ENCODE measurements around the gene PELI1. TPM values are rescaled to one million over a fixed set of nuclear protein-coding genes. Genes with fewer than 3 reads are reported as not detected.

Gene PELI1, protein sequence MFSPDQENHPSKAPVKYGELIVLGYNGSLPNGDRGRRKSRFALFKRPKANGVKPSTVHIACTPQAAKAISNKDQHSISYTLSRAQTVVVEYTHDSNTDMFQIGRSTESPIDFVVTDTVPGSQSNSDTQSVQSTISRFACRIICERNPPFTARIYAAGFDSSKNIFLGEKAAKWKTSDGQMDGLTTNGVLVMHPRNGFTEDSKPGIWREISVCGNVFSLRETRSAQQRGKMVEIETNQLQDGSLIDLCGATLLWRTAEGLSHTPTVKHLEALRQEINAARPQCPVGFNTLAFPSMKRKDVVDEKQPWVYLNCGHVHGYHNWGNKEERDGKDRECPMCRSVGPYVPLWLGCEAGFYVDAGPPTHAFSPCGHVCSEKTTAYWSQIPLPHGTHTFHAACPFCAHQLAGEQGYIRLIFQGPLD
- total RNA-seq = 9.1 TPM
- long read RNA-seq, transcript PELI1-201 (7 exons, 3,750 nt) = major isoform, 14 of 16 reads
- long read RNA-seq, partial matches to known transcripts = 1 of 16 reads
- long read RNA-seq, other reads (novel, unspliced or antisense) = 1 of 16 reads

DNA sequence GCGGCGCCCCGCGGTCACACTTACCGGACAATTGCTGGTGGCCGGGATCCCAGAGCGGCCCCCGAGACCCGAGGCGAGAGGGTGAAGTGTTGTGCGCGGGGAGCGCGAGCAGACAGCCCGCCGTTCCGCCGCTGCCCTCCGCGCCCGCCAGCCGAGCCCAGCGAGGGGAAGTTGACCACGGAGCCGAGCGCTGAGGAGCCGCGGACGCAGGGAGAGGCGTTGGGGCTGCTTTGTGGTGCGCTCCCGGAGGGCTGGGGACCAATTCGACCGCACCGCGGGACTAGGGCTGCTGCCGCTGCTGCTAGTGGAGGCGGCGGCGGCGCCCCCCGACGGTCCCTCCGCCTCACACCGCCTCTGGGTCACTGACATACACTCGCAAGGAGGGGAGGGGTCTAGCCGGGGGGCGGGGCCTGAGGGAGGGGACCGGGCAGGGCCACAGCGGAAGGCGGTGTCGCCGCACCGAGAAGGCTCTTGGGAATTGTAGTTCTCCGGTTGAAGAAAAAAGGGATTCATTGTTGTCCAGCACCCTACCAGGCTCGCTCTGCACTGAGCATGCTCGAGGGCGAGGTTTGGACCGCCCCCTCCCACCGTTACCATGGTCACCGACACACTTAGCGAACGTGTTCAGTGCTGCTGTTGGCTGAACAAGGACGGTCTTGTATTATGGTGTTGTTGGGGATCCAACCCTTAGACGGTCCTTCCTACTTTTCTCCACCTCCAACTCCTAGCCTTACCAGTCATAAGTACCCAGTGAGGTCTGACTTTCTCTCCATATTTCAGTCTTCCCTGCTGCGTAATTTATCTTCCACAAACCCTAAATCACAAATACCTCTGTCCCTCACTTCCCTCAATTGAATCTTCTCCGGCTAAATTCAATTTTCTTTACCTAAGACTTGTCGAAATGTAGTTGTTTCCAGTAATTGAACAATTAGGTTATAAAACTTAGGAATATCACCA lies at the start of gene PELI1:
PELI1 (minus strand) TSS at position 364 of the 957 bp plus-strand sequence. CDS start 36,110 bp downstream, outside the sequence.
- DNase-seq (peak; percentile 95), ATAC-seq (ENCODE audit: poor library complexity) (peak; percentile 99)
- intact Hi-C loops (cut with DNase I) = loop anchor here (10.0 kb wide), 2 partner anchors 80 to 90 kb away; no protein-coding TSS in a partner anchor

DNA sequence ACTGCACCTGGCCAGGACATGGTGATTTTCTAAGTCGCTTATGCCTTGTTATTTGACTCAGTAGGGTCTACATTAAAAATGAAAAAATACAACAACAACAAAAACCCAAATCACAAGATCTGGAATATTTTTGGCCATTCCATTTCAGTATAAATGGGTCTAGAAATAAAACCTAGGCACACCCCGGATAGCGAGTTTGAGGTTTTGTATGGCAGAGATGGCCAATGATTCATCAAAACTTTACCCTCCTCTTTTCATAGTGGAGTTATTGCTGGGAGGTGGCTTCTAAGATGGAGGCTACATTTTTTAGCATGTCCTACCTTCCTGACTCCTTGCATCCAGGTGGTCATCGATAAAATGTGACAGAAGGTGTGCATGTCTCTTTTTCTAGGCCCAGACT lies 49.3 kb upstream of the PELI1 start:
- intact Hi-C loops (cut with DNase I) = no loop called here
- ATAC-seq (ENCODE audit: poor library complexity) (no peak), DNase-seq (no peak)

DNA sequence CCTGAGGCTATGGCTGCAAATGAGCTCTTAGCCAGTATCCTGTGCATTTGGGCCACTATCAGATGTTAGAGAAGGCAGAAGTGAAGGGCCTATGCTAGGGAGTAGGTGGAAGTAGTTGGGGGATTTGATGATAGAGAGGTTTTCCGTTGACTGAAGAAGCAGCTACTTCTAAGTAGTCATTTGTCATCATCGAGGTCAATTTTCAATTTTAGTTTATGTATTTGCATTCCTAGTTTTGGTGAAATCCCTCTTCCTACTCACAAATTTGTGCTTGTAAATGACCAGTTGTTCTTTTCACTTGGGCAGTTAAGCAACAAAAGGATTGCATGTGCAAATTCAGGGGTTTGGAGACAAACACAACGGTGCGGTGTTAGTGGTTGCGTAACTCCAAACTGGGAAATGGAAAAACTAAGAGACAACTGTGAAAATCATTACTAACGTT lies 48.5 kb upstream of the PELI1 start:
- intact Hi-C loops (cut with DNase I) = no loop called here
- peak; percentile 34 for ATAC-seq (ENCODE audit: poor library complexity)
- no peak for DNase-seq

DNA sequence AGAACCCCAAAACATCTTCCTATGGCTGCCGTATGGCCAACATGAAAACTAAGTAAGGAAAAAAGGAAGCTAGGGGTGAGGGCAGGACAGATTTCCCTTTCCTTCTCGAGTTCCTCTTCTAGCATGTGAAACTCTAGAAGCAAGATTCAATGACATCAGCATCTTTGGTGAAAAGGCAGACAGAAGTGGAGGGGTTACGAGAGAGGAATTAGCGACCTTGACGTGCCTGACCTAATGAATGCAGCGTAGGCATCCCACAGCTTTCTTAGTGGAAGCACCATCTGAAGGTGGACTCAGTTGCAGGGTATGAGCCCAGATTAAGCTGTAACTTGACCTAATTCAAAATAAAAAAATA lies 47.9 kb upstream of the PELI1 start:
- DNase-seq (no peak), ATAC-seq (ENCODE audit: poor library complexity) (peak; percentile 68)
- intact Hi-C loops (cut with DNase I) = no loop called here

DNA sequence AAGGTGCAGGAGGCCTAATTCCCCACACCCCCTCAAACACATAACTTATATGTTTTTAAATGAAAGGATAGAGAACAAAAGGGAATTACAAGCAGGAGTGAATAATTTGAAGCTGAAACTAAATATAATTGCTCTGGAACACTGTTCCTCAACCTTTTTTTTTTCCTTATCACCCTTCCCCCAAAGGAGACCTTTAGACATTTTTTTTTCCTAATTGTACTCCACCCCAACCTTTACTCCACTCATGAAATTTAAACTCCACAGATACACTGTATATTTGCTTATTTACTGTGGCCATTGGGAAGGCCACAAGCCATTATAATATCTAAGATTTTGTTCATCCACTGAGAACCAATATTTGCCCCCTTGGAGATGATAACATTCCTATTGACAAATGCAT lies 45.4 kb upstream of the PELI1 start:
- DNase-seq (no peak), ATAC-seq (ENCODE audit: poor library complexity) (no peak)
- intact Hi-C loops (cut with DNase I) = no loop called here

DNA sequence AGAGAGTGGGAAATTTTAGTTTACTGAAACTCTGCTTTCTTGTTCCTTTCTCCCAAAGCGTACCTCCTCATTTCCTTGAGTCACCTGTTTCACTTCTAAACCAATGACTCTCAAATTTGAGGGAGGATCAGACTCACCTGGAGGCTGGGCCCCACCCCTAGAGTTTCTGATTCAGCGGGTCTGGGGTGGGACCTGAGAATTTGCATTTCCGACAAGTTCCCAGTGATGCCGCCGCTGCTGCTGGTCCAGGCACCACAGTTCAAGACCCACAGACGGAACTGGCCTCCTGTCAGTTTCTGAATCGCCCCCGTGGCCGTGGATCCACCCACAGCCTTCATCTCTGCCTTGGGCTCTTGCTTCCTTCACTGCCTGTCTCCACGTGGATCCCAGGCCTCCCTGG lies 44.9 kb upstream of the PELI1 start:
- ATAC-seq (ENCODE audit: poor library complexity) = no peak
- DNase-seq = no peak
- intact Hi-C loops (cut with DNase I) = no loop called here

DNA sequence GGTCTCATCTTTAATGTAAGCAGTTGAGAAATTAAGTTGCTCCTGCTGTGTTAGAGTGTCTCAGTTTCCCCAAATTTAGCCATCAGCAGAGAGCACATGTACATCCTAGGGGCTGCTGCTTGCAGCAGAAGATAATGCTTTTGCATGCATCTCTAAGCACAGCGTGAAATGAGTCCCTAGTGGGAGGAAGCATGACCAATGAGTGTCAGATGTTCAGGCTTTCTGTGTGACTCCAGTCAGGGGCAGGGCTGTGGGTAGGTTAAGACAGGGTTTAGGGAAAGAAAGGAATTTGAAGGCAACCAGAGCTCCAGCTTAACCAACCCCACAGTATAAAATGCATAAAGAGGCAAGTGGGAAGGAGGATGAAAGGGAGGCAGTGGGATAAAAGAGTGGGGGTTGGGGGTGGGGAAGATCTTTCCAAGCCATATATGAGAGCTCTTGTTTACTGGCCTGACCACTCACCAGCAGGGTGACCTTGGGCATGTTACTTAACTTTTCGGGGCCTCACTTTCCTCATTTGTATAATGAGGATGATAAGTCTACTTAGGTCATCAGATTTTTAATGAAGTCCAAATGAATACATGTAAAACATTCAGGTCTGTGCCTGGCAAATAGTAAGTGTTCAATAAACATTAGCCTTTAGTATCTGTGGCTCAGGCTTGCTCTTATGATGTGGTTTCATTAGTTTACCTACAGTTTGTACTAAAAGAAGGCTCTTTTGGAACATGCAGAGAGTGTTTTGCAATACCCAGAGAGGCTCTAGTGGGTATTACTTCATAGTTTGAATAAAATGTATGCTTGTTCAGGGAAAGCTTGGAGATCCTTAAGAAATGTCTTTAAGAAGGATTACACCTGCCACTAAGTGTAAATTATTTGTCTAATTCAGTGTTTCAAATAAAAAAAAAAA lies 42.7 kb upstream of the PELI1 start:
- peak; percentile 62 for ATAC-seq (ENCODE audit: poor library complexity)
- no peak for DNase-seq
- intact Hi-C loops (cut with DNase I) = no loop called here

DNA sequence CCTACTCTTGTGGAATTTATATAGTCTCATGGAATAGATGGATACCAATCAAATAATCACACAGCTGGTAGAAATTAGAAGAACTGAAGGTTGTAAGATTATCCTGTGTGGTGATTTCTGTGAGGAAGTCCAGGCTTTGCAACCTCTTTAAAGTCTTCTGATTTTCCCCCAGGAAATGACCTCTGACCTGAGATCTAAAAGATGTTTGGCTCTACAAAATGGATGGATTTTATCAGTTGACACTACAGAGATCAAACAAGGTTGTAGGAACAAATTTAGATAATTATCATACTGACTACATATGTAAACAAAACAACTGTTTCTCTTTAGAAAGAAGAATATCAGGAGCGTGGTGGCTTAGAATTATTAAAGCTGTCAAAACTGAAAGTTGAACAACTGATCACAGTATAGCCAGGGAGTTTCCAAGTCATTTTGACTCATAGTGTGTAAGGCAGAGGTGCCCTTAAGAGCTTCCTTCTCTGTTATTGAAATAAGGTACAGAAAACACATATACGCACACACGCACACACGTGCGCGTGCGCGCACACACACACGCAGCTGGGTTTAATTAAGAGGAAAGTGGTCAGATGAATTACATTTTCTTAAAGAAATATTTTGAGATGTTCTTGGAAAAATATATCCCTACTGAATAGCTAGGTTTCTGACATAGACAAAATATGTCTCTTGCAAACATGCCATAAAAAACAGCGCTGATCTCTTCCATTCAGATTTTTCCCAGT lies 35.5 kb upstream of the PELI1 start:
- ATAC-seq (ENCODE audit: poor library complexity) (no peak), DNase-seq (no peak)
- intact Hi-C loops (cut with DNase I) = no loop called here

DNA sequence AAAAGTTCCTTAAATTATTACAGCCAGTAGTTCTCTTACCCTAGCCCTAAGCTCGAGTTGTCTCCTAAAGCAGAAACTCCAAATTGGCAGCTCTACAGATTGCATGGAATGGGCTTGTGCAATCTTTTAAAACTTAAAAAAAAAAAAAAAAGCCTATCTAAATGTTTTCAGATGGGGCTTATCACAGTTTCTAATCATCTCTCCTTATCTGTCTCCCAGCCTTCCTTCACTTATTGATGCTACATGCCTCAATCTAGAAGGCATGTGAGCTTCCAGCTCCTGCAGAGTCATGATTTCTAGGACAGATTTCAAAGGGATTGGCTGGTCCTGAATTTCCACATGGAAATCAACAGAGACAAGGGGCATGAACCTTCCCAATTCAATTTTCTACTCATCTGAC lies 33.1 kb upstream of the PELI1 start:
- DNase-seq (no peak), ATAC-seq (ENCODE audit: poor library complexity) (peak; percentile 53)
- intact Hi-C loops (cut with DNase I) = no loop called here

DNA sequence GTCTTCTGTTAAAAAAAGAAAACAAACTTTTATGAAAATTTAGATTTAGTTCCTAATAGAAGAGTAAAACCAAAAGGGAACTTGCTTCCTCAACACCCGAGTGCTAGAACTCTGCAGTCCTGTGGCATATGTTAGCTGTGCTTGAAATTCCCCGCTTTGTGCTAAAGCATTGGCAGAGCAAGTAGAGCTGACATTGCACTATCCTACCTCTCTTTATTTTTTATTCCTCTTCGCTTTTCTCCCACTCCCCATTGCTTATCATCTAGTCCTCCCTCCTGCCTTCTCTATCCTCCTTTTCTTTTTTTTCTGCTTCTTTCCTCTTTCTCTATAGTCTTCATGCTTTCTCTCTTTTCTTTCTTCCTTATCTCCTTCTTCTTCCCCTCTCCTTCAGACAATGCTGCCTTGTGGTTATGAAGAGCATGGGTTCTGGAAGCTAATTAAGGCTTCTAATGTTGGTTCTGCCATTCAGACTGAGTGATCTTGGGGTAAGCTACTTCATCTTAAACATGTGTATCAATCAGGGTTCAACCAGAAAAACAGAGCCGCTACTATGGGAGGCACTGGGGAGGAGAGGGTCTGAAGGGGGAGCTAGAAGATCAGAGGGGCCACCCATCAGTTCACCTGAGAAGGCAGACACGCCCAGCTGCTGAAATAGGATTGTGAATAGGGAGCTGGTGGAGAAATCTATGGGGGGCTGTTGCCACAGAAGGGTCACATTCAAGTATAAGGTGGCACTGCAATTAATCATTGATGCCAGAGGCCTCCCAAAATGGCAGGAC lies 31.4 kb upstream of the PELI1 start:
- intact Hi-C loops (cut with DNase I) = no loop called here
- ATAC-seq (ENCODE audit: poor library complexity) = no peak
- no peak for DNase-seq

DNA sequence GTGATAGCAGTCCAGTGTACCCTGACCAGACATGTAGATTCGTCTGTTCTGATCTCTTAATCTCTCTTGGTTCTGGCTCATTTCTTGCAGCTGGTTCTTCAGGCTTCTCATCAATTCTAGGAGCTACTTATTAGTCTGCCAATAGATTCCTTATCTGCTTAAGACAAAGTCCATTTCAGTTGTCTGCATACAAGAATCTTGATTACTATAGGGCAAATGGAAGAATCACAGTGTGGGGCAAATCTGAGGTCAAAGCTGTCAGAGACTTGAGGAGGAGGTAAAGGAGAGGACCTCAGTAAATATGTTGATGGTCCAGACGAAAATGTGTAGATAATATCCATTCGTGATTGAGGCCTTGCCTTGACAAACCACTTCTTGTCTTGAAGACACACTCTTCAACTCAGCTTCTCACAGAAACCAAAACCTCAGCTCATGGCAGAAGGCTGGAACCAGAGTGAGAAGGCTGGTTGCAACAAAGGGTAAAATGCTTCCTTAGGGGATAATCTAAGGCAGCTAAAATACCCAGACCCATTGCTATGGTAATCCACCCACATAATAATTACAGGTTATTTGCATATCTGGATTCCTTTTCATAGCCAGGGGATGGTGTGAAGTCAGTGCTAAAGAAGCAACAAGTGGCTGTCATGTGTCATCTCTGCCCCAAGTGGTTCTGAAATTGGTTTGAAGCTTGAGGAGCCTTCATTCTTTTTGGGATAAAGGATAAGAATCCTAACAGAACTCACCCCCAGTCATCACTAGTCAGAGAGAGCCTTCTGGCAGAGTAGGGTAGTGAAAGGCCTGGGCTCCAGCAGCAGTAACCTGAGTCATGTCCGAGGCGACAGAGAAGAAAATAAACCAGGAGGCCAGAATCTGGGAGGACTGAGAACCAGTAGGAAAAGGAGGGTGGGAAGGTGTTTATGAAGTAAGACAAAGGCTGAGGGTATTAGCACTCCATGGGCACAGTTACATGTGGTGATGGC lies 29.2 kb upstream of the PELI1 start:
- intact Hi-C loops (cut with DNase I) = no loop called here
- no peak for DNase-seq
- no peak for ATAC-seq (ENCODE audit: poor library complexity)

DNA sequence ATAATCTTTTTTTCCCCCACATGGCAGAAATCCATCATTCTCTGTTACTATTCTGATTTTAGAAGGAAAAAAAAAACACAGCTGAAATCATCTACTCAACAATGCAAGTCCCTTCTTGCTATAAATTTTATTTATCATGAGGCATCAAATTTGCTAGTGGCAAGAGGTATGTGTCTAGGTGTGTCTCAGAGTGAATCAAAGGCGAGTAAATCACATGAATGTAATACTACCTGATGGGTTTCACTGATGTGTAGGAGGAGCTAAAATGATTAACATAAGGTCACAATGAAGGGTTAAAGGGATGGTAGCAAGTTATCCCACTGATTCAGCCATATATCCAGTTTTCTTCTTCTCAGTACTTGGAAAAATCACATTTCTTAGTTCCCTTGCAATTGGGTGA lies 24.5 kb upstream of the PELI1 start:
- ATAC-seq (ENCODE audit: poor library complexity) (no peak), DNase-seq (no peak)
- intact Hi-C loops (cut with DNase I) = no loop called here

DNA sequence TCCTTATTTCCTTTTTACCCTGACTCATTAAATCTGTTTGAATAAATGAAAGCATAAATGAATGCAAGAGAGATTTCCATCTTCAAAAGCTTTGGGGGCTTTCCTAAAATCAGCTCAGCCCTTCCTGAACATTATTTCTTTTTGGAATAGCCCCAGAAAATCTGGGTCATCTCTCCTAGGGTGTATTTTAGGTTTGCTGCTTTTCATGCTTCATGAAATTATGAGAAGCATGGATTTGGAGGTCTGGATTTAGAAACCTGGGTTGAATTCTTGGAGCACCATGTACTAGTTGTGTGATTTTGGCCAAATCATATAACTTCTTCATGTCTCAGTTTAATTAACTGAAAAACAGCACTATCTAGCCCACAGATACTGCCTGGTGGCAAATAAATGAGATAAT lies 24.0 kb upstream of the PELI1 start:
- ATAC-seq (ENCODE audit: poor library complexity) (no peak), DNase-seq (no peak)
- intact Hi-C loops (cut with DNase I) = no loop called here

DNA sequence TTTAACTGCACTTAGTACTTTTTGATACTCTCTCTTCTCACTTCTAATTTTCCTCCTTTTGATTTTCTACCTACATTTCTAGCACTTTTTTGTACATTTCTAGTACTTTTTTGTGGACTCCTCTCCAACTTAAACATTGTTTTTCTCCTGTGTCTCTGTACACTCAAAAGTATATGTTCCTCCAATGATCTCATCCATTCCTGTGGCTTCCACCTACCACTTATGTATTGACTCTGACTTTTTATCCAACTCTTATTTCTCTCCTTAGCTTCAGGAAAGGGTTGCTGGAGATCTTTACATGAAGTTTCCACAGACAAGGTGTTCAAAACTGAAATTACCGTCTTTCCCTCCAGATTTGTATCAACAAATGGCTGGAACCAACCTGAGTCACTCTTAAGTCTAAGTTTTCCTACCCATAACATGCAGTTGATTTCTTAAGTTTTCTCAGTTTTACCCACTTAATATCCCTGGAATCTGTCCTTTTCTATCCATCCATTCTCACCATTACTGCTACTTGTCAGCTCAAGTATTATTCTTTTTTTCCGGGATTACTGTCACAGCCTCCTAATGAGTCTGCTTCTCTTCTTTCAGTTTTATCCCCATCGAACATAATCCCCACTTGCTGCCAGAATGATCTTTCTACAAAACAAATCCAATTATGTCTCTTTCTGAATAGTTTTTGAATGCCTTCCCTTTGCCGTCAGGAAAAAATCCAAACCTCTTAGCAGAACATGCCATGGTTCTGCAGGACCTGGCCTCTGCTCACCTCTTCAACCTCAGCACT lies 22.6 kb upstream of the PELI1 start:
- no peak for DNase-seq
- no peak for ATAC-seq (ENCODE audit: poor library complexity)
- intact Hi-C loops (cut with DNase I) = no loop called here

DNA sequence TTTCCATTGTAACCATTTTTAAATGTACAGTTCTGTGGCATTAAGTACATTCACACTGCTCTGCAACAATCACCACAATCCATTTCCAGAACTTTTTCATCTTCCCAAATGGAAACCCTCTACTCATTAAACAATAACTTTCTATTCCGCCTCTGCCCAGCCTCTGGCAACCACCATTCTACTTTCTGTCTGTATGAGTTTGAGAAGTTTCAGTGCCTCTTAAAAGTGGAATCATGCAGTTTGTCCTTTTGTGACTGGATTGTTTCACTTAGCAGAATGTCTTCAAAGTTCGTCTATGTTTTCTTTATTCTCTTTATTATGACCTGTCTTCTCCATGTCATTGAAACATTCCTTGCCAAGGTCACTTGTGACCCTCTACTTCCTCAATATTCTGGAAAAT lies 22.0 kb upstream of the PELI1 start:
- intact Hi-C loops (cut with DNase I) = no loop called here
- DNase-seq (no peak), ATAC-seq (ENCODE audit: poor library complexity) (no peak)

All from Right ventricle myocardium superior (tissue), 1 donor.